ENCODE data around the gene LSAMP. TPM values are rescaled to one million over a fixed set of nuclear protein-coding genes. Genes with fewer than 3 reads are reported as not detected.

LSAMP gene
- total RNA-seq, 1 experiment from 2014 or later = 0.90 TPM

GRCh38 chr3:115819785-115820384 is 625.4 kb downstream of the LSAMP start:
- Histone ChIP-seq H3K27ac (ENCODE audit: insufficient read length, low read depth, low read length) (no peak overlapping the region), H3K56ac (ENCODE audit: insufficient read length, low read depth, low read length) (no peak overlapping the region), H4K8ac (replicated peaks; ENCODE audit: insufficient read length, low read depth, low read length) (no peak overlapping the region), H3K23me2 (ENCODE audit: insufficient read length, low read depth, low read length, poor library complexity, severe bottlenecking) (no peaks in the 10 kb centered on the region), H3K18ac (ENCODE audit: insufficient read length, low read depth, low read length) (no peak overlapping the region), H2BK5ac (ENCODE audit: insufficient read length, low read length) (no peak overlapping the region), H3K79me1 (ENCODE audit: insufficient read depth, low read depth, low read length, poor library complexity, severe bottlenecking) (no peaks in the 10 kb centered on the region), H3T11ph (ENCODE audit: low read length) (no peak overlapping the region), H4K5ac (ENCODE audit: insufficient read length, low read depth, low read length) (no peak overlapping the region), H3K4ac (ENCODE audit: low read depth, low read length) (no peak overlapping the region), H3K4me1 (ENCODE audit: insufficient read depth, low read length) (no peaks in the 10 kb centered on the region), H2BK120ac (ENCODE audit: low read depth, low read length, poor library complexity, severe bottlenecking) (no peak overlapping the region), H2BK12ac (ENCODE audit: insufficient read length, low read depth, low read length) (no peak overlapping the region), H3K27me3 (ENCODE audit: insufficient read depth, low read length) (no peaks in the 10 kb centered on the region), H3K9ac (ENCODE audit: extremely low read depth, insufficient read length, low read length) (no peak overlapping the region), H3K9me3 (ENCODE audit: control insufficient read depth, low read depth, low read length) (no peaks in the 10 kb centered on the region), H2BK15ac (ENCODE audit: low read depth, low read length) (no peak overlapping the region), H3K79me2 (ENCODE audit: insufficient read depth, low read length) (no peaks in the 10 kb centered on the region), H4K91ac (ENCODE audit: insufficient read length, low read depth, low read length) (no peak overlapping the region), H4K20me1 (ENCODE audit: control insufficient read depth, insufficient read depth, insufficient read length) (no peaks in the 10 kb centered on the region), H2AFZ (ENCODE audit: low read length) (no peak overlapping the region), H3K23ac (ENCODE audit: insufficient read length, low read depth, low read length) (no peak overlapping the region), H2BK20ac (ENCODE audit: low read depth, low read length, poor library complexity, severe bottlenecking) (no peak overlapping the region), H2AK5ac (ENCODE audit: insufficient read length, low read length) (no peak overlapping the region), H3K14ac (ENCODE audit: insufficient read depth, low read length) (no peak overlapping the region), H3K4me2 (ENCODE audit: insufficient read depth, insufficient read length, low read length) (no peak overlapping the region)
- peak; percentile 99 for TF ChIP-seq CTCF (conservative IDR thresholded peaks at IDR 0.05)
- Mint-ChIP-seq H3K27ac (no peak overlapping the region), H3K9me3 (no peaks in the 10 kb centered on the region), H3K4me3 (no peak overlapping the region), H3K4me1 (peaks cover 0 to 1% of the 10 kb centered on the region in 2 experiments; a peak in 1 of 4 replicates), H3K36me3 (ENCODE audit: insufficient read depth in 1 of 3, low read depth in 3 of 3) (no peaks in the 10 kb centered on the region), H3K27me3 (ENCODE audit: low read depth) (no peaks in the 10 kb centered on the region)
- peak; percentile 50 for DNase-seq
- WGBS (ENCODE audit: extremely low coverage, insufficient read length, low lambda C conversion rate) = no CpG with 5 or more reads among the region's 6 CpGs
